ENCODE data around the gene SORCS1. TPM values are rescaled to one million over a fixed set of nuclear protein-coding genes. Genes with fewer than 3 reads are reported as not detected.

SORCS1 gene
- total and polyA plus RNA-seq, 3 donors from 2014 or later = 2.6 to 9.6 (median 4.6) TPM

DNA sequence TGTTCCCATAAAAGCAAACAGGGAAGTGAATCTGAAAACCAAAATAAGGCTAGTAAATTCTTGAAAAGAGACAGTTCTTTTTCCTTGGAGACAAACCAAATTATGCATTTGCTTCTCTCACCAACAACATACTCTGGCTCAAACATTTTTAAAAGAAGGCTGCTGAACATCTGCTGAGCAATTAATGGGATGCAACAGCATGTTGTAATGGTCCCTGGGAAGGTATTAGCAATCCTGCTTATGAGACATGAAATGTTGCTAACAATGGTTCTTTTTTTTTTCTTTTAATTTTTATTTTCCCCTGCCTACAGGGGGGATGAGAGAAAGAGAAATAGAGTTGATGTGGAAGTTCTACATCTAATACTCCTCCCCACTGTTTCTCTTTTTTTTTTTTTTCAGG, 572.1 kb downstream of the SORCS1 start:
- DNase-seq = no peak
- intact Hi-C loops (cut with DNase I; ENCODE audit: low total_unique reads) = no loop called here
- H3K36me3 ChIP-seq (ENCODE audit: low read depth, missing control alignments) = no peaks in the 10 kb centered on the region
- H3K9me3 ChIP-seq = no peaks in the 10 kb centered on the region
- no peak overlapping the region for H3K4me3 ChIP-seq
- no peaks in the 10 kb centered on the region for H3K4me1 ChIP-seq
- H3K27ac ChIP-seq = no peak overlapping the region
- H3K27me3 ChIP-seq = no peaks in the 10 kb centered on the region
- TF ChIP-seq CTCF (IDR thresholded peaks at IDR 0.05) = no peak

DNA sequence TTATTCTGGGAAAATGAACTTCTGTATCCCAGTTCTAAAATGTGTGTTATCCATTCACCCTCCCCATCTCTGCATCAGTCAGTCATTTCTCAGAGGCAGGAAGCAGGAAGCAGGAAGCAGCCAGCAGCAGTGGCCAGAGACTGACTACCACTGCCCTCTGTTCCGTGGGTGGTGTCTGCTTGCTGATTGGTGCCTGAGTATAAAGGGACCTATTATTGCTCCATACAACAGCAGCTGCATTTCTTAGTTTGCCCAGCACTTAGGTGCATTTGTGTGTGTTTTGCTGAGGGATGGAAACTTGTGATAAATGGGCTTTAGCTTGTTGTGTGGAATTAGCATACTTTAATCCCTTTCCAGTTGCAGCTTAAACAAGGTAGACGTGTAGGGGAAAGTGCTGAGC, 582.2 kb downstream of the SORCS1 start:
- H3K4me3 ChIP-seq = no peak overlapping the region
- intact Hi-C loops (cut with DNase I; ENCODE audit: low total_unique reads) = no loop called here
- no peak for DNase-seq
- WGBS, 2 donors = 59 to 63% methylated on average over 2 of the region's 2 CpGs
- no peaks in the 10 kb centered on the region for H3K27me3 ChIP-seq
- no peak overlapping the region for H3K27ac ChIP-seq
- TF ChIP-seq POLR2A (IDR thresholded peaks at IDR 0.05) (no peak), CTCF (IDR thresholded peaks at IDR 0.05) (no peak)
- no peaks in the 10 kb centered on the region for H3K4me1 ChIP-seq
- no peaks in the 10 kb centered on the region for H3K36me3 ChIP-seq (ENCODE audit: low read depth, missing control alignments)
- no peaks in the 10 kb centered on the region for H3K9me3 ChIP-seq

DNA sequence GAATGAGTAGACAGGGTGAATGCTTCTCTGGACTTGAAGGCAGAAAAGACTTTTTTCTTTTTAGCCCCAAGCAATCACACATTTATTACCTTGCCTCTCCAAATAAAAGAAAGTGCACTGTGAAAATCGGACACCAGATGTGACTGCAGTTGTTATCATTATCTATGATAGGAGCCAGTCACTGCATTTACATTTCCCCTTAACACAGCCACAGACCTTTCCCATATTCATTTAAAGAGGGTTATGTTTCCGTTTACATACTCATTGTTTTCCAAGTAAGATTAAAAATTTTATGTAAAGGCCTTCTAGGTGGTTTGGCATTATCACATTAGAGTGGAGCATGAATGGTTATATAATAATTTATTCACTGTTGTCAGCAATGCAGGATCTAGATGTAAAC, 586.8 kb downstream of the SORCS1 start:
- 73 to 79% methylated on average over 2 of the region's 2 CpGs for WGBS, 2 donors
- no peak for DNase-seq
- no peaks in the 10 kb centered on the region for H3K27me3 ChIP-seq
- H3K36me3 ChIP-seq (ENCODE audit: low read depth, missing control alignments) = no peaks in the 10 kb centered on the region
- H3K4me1 ChIP-seq = no peaks in the 10 kb centered on the region
- intact Hi-C loops (cut with DNase I; ENCODE audit: low total_unique reads) = no loop called here
- no peak for TF ChIP-seq POLR2A (IDR thresholded peaks at IDR 0.05)
- no peak overlapping the region for H3K4me3 ChIP-seq
- no peaks in the 10 kb centered on the region for H3K9me3 ChIP-seq
- no peak overlapping the region for H3K27ac ChIP-seq

GRCh38 chr10:106577266-106577665, 587.2 kb downstream of the SORCS1 start:
- intact Hi-C loops (cut with DNase I; ENCODE audit: low total_unique reads) = no loop called here
- no peak overlapping the region for H3K27ac ChIP-seq
- no peaks in the 10 kb centered on the region for H3K9me3 ChIP-seq
- no peaks in the 10 kb centered on the region for H3K4me1 ChIP-seq
- WGBS, 2 donors = 80 to 82% methylated on average over 9 of the region's 9 CpGs
- H3K36me3 ChIP-seq (ENCODE audit: low read depth, missing control alignments) = no peaks in the 10 kb centered on the region
- no peak overlapping the region for H3K4me3 ChIP-seq
- no peak for DNase-seq
- TF ChIP-seq CTCF (IDR thresholded peaks at IDR 0.05) (no peak), POLR2A (IDR thresholded peaks at IDR 0.05) (no peak)
- H3K27me3 ChIP-seq = no peaks in the 10 kb centered on the region

GRCh38 chr10:106576534-106576933, 588.0 kb downstream of the SORCS1 start:
- no peak for DNase-seq
- H3K36me3 ChIP-seq (ENCODE audit: low read depth, missing control alignments) = no peaks in the 10 kb centered on the region
- H3K27ac ChIP-seq = no peak overlapping the region
- no peaks in the 10 kb centered on the region for H3K9me3 ChIP-seq
- TF ChIP-seq CTCF (IDR thresholded peaks at IDR 0.05) = no peak
- H3K4me1 ChIP-seq = no peaks in the 10 kb centered on the region
- WGBS, 2 donors = 72 to 85% methylated on average over 4 of the region's 4 CpGs
- intact Hi-C loops (cut with DNase I; ENCODE audit: low total_unique reads) = no loop called here
- no peaks in the 10 kb centered on the region for H3K27me3 ChIP-seq
- no peak overlapping the region for H3K4me3 ChIP-seq
